Osteoblast (primary cell): ENCODE data around the gene SYT6. TPM values are rescaled to one million over a fixed set of nuclear protein-coding genes. Genes with fewer than 3 reads are reported as not detected.

ENCODE experiments used
- DNase-seq: peaks from one replicate; pipeline ENCODE4 v3.0.0; 2011; ENCODE audit warnings: low spot score, mixed read lengths; ENCODE audit not compliant: insufficient read length; ENCODE audit errors: missing footprints
- H2AFZ ChIP-seq: 2 replicates; pipeline ENCODE4 v1.6.0; 2011; ENCODE audit warnings: mild to moderate bottlenecking, low read length
- H3K27ac ChIP-seq: 2 replicates; pipeline ENCODE4 v1.5.1; 2011; ENCODE audit warnings: mild to moderate bottlenecking, low read depth, low read length, moderate library complexity
- H3K27me3 ChIP-seq: 2 replicates; pipeline ENCODE4 v1.6.0; 2012; ENCODE audit warnings: mild to moderate bottlenecking, control low read depth, inconsistent platforms, low read length, moderate library complexity; ENCODE audit not compliant: insufficient read depth
- H3K36me3 ChIP-seq: 2 replicates; pipeline ENCODE4 v1.5.1; 2011; ENCODE audit warnings: mild to moderate bottlenecking, low read length, control low read depth, moderate library complexity; ENCODE audit not compliant: insufficient read depth
- H3K4me1 ChIP-seq: 2 replicates; pipeline ENCODE4 v1.5.1; 2011; ENCODE audit warnings: mild to moderate bottlenecking, low read length, control low read depth, moderate library complexity; ENCODE audit not compliant: insufficient read depth
- H3K4me2 ChIP-seq: 2 replicates; pipeline ENCODE4 v1.6.0; 2011; ENCODE audit warnings: mild to moderate bottlenecking, low read length; ENCODE audit not compliant: insufficient read depth
- H3K4me3 ChIP-seq: fragments of 200-600 bp; sonication (generic); 3 replicates; pipeline ENCODE4 v1.5.1; 2012; ENCODE audit warnings: mild to moderate bottlenecking, low read length, inconsistent platforms; ENCODE audit not compliant: insufficient read depth
- H3K79me2 ChIP-seq: 2 replicates; pipeline ENCODE4 v1.6.0; 2012; ENCODE audit warnings: mild to moderate bottlenecking, low read length, control low read depth, inconsistent platforms; ENCODE audit not compliant: insufficient read depth
- H3K9me3 ChIP-seq: 2 replicates; pipeline ENCODE4 v1.5.1; 2011; ENCODE audit warnings: low read depth, low read length, control low read depth
- H4K20me1 ChIP-seq: 2 replicates; pipeline ENCODE4 v1.6.0; 2012; ENCODE audit warnings: mild to moderate bottlenecking, low read length, control low read depth; ENCODE audit not compliant: insufficient read depth
- total RNA-seq: library from RNA; depleted of rRNA; stranded (reverse); fragments of >200 nt; gene quantifications from 2 replicates; pipeline ENCODE4 v1.2.3, GENCODE V29; 2012
- TF ChIP-seq, protein P1 (sequence below): IDR thresholded peaks from 2 replicates; pipeline ENCODE4 v1.5.1; 2011; ENCODE audit warnings: mild to moderate bottlenecking, low read depth, low read length, moderate library complexity; ENCODE audit errors: extremely low read depth

SYT6 gene
- total RNA-seq, 1 donor: 0.36 TPM

DNA sequence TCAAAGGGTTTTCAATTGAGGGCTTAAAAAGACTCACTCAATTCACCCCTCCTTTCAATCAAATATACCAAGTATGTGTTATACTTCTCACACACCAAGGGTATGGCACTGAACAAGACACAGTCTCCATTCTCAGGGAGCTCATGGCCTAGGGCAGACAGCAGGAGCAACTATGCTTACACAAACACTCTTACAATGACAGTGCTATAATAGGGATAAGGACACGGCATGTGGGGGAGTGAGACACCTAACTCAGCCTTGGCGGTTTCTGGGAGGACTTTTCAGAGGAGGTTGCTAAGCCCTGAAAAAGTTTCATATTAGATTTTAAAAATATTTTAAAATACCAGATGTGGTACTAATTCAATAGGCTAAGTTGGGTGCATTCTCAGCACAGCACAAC is 22.7 kb upstream of the SYT6 start:
- Histone ChIP-seq H3K36me3 (no peaks in the 10 kb centered on the region), H3K4me1 (no peaks in the 10 kb centered on the region), H2AFZ (no peak overlapping the region), H4K20me1 (no peaks in the 10 kb centered on the region), H3K27ac (no peak overlapping the region), H3K79me2 (no peaks in the 10 kb centered on the region), H3K27me3 (peaks cover 11% of the 10 kb centered on the region), H3K9me3 (no peaks in the 10 kb centered on the region), H3K4me3 (no peak overlapping the region), H3K4me2 (no peak overlapping the region)
- TF ChIP-seq, protein P1, sequence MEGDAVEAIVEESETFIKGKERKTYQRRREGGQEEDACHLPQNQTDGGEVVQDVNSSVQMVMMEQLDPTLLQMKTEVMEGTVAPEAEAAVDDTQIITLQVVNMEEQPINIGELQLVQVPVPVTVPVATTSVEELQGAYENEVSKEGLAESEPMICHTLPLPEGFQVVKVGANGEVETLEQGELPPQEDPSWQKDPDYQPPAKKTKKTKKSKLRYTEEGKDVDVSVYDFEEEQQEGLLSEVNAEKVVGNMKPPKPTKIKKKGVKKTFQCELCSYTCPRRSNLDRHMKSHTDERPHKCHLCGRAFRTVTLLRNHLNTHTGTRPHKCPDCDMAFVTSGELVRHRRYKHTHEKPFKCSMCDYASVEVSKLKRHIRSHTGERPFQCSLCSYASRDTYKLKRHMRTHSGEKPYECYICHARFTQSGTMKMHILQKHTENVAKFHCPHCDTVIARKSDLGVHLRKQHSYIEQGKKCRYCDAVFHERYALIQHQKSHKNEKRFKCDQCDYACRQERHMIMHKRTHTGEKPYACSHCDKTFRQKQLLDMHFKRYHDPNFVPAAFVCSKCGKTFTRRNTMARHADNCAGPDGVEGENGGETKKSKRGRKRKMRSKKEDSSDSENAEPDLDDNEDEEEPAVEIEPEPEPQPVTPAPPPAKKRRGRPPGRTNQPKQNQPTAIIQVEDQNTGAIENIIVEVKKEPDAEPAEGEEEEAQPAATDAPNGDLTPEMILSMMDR: no peak
- no peak for DNase-seq

DNA sequence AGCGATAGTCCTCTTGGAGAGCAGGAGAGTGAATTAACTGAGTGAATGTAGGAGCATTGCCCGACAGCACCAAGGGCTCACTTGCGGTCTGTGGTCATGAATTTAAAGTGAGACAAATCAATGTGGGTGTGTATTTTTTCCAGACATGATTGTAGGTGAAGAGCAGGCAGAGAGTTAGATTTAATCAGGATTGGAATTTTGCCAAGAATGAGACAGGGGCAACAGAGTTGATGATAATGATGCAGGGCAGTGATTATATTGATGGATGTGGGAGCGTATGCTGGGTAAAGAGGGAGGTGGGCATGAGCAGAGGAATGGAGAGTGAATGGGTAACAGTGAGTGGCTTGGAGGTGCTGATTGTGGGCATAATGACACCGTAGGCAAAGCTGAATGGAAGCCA is 20.0 kb upstream of the SYT6 start:
- H4K20me1 ChIP-seq: no peaks in the 10 kb centered on the region
- H2AFZ ChIP-seq: no peak overlapping the region
- TF ChIP-seq, protein P1: no peak
- H3K79me2 ChIP-seq: no peaks in the 10 kb centered on the region
- no peak overlapping the region for H3K27ac ChIP-seq
- H3K4me1 ChIP-seq: no peaks in the 10 kb centered on the region
- H3K27me3 ChIP-seq: peaks cover 11% of the 10 kb centered on the region
- H3K9me3 ChIP-seq: no peaks in the 10 kb centered on the region
- H3K4me3 ChIP-seq: no peak overlapping the region
- no peak overlapping the region for H3K4me2 ChIP-seq
- no peaks in the 10 kb centered on the region for H3K36me3 ChIP-seq
- DNase-seq: no peak

DNA sequence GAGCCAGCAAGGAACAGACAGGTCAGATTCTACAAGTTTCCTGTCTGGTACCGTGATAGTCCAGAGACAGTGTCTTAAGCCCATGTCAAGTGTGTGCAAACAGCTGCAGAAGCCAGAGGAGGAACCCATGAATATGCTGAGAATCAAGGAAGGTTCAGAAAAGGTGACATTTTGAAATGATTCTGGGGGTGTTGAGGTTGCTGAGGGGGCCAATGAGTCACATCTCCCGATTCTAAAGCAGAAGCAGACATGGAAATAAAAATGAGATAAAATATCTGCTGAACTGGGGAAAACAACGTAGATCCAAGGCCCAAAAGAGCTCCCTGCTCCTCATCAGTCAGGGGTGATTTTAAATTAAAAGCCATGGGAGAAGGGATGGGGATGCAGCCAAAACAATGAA is 15.8 kb upstream of the SYT6 start:
- no peak for DNase-seq
- Histone ChIP-seq H4K20me1 (no peaks in the 10 kb centered on the region), H3K36me3 (no peaks in the 10 kb centered on the region), H3K4me3 (no peak overlapping the region), H3K27ac (no peak overlapping the region), H3K4me1 (no peaks in the 10 kb centered on the region), H2AFZ (no peak overlapping the region), H3K4me2 (no peak overlapping the region), H3K9me3 (no peaks in the 10 kb centered on the region), H3K27me3 (peaks cover 12% of the 10 kb centered on the region), H3K79me2 (no peaks in the 10 kb centered on the region)
- TF ChIP-seq, protein P1: no peak

DNA sequence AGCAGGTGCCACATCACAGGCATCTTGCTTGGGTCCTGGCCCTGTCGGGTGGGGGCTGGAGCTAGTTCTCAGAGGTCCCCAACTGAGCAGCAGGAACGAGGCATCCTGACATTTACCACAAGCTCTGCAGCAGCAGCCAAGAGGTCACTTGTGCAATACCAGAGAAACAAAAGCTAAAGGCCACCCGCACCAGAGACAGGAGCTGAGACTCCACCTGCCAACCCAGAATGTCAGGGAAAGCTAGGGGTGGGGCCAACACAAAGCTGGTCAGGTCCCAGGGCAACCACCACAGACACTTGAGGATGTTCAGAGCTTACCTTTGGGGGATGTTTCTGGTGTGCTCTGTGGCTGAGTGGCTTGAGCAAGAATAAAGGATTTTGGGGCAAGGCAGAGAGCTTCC is 13.6 kb upstream of the SYT6 start:
- no peak overlapping the region for H2AFZ ChIP-seq
- H3K79me2 ChIP-seq: no peaks in the 10 kb centered on the region
- H3K27ac ChIP-seq: no peak overlapping the region
- TF ChIP-seq, protein P1: no peak
- H3K27me3 ChIP-seq: peaks cover 15% of the 10 kb centered on the region
- no peaks in the 10 kb centered on the region for H4K20me1 ChIP-seq
- no peaks in the 10 kb centered on the region for H3K9me3 ChIP-seq
- H3K4me3 ChIP-seq: no peak overlapping the region
- H3K4me1 ChIP-seq: no peaks in the 10 kb centered on the region
- no peaks in the 10 kb centered on the region for H3K36me3 ChIP-seq
- no peak overlapping the region for H3K4me2 ChIP-seq
- DNase-seq: no peak
